ENCODE measurements around the gene KIRREL2.
"Not testable (repeated sequence)": the region's sequence is repeated elsewhere in the genome, so short reads cannot be mapped to it uniquely, and the experiment has no call there.

Gene KIRREL2

DNA sequence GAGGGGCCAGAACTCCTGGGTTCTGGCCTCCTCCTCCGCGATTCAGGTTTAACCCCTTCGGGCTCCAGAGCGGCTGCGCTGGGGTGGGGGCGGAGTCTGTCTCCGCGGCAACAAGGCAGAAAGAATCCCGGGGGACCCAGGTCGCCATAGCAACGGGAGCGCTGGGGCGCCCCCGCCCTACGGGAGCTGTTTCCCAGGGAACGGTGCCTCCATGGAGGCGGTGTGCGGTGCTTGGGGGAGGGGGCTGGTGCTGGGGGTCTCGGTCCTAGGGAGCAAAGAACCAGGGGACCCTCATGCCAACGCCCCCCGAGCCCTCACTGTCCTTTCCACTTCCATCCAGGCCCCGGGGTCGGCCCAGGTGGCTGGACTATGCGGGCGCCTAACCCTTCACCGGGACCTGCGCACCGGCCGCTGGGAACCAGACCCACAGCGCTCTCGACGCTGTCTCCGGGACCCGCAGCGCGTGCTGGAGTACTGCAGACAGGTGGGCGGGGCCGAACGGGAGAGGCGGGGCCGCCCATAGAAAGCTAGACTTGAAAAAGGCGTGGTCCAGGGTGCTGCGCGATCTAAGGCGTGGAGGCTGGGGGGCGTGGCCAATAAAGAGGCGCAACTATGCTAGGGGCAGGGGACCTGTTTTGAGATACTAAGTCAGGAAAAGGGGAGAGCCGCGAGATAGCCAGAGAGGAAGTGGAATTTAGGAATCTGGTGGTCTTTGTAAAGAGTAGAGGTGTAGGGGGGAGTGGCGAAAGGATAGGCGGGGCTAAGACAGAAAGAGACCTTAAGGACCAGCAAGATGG lies 12.8 kb downstream of the KIRREL2 start:
- peak; percentile 47 to 68 (median 65) for DNase-seq (ENCODE audit: low read depth in 3 of 3)

DNA sequence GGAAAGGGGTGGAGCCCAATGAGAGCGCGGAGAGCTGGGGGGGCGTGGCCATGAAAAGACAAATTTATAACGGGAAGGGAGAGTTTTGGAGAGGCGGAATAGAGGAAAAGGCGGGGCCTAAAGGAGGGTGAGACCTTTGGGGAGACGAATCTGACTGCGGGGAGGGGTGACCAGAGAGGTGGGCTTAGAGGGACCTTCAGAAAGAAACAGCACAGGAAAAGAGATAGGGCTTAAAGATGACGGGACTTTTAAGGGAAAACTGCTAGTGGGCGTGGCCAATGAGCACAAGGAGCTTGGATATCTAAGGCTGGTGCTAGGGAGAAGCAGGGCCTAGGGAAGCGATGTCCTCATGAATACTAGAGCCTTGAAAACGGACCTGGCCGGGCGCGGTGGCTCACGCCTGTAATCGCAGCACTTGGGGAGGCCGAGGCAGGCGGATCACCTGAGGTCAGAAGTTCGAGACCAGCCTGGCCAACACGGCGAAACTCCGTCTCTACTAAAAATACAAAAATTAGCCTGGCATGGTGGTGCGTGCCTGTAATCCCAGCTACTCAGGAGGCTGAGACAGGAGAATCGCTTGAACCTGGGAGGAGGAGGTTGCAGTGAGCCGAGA lies 13.5 kb downstream of the KIRREL2 start:
- not testable (repeated sequence) for DNase-seq (ENCODE audit: low read depth in 3 of 3)

DNA sequence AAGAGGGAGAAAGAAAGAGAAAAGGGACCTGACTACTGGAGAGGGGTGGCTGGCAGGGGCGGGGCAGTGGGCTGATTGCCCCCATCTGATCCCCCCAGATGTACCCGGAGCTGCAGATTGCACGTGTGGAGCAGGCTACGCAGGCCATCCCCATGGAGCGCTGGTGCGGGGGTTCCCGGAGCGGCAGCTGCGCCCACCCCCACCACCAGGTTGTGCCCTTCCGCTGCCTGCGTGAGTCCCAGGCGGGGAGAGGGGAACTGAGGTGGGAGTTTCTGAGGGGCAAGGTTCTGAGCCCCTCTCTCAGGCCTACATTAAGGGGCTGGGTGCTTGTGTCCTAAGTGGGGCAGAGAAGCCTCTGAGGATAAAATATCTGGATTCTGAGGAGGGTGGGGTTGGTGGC lies 14.1 kb downstream of the KIRREL2 start:
- no peak for DNase-seq (ENCODE audit: low read depth in 3 of 3)

DNA sequence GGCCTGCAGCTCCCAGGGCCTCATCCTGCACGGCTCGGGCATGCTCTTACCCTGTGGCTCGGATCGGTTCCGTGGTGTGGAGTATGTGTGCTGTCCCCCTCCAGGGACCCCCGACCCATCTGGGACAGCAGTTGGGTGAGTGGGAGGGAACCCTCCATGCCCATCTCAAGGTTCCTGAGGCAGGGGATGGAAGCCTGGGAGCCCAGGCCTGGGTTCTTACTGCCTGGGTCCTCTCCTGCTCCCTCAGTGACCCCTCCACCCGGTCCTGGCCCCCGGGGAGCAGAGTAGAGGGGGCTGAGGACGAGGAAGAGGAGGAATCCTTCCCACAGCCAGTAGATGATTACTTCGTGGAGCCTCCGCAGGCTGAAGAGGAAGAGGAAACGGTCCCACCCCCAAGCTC lies 14.9 kb downstream of the KIRREL2 start:
- DNase-seq (ENCODE audit: low read depth in 3 of 3), result no peak

DNA sequence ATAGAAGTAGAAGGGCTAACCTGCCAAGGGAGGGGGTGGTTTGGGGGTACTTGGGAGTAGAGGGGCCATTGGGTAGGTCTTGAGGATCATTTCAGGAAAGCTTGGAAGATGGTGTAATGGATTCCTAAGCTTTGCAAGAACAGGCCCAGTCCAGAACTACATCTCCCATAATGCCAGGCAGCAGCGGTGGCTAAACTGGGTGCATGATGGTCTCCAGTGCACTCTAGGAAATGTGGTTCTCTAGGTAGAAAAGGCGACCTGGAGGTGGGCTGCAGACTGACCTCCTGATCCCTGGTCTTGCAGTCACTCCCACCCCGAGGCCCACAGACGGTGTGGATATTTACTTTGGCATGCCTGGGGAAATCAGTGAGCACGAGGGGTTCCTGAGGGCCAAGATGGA lies 15.5 kb downstream of the KIRREL2 start:
- no peak for DNase-seq (ENCODE audit: low read depth in 3 of 3)

DNA sequence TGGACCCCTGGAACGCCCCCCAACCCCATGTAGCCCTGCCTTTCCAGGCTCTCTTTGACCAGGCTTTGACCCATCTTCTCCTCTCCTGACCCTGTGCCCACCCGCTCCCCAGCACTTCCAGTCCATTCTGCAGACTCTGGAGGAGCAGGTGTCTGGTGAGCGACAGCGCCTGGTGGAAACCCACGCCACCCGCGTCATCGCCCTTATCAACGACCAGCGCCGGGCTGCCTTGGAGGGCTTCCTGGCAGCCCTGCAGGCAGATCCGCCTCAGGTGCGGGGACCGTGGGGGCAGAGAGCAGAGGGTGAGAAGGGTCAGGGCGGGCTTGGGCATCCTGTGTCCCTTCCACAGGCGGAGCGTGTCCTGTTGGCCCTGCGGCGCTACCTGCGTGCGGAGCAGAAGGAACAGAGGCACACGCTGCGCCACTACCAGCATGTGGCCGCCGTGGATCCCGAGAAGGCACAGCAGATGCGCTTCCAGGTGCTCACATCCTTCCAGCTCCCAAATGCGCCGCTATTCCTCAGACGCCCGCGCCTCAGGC lies 17.8 kb downstream of the KIRREL2 start:
- DNase-seq (ENCODE audit: low read depth in 3 of 3), result no peak

DNA sequence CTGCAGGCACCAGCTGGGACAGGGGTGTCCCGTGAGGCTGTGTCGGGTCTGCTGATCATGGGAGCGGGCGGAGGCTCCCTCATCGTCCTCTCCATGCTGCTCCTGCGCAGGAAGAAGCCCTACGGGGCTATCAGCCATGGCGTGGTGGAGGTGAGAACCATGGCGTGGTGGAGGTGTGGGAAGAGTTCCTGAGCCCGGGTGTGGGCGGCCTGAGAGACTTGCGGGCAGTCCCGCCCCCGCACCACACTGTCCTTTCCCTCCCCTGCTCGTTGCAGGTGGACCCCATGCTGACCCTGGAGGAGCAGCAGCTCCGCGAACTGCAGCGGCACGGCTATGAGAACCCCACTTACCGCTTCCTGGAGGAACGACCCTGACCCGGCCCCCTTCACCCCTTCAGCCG lies 22.4 kb downstream of the KIRREL2 start:
- DNase-seq (ENCODE audit: low read depth in 3 of 3), result no peak

DNA sequence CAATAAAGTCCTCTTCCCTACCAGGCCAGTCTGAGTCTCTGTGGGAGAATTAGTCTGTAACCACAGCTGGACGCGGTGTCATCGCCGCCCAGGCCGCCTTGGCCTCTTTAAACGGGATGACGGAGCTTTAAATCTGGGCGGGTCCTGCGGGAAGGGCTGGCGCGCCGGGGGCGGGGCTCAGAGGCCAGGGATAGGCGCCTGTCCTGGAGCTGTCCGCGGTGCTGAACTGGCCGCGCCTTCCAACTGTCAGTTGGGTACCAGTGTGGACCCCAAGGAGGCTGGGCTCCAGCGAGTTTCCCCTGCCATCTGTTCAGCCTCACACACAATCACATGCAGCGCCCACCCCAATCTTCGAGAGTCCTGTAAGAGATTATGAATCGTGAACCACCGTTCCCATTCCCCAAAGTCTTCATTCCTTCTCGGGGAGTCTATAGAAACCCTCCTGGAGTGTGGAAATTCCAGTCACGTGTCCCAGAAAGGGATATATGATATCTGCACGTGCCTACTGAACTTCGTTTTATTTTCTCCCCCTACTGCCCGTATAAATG lies 23.1 kb downstream of the KIRREL2 start:
- peak in 1 of 3 experiments; percentile 53 for DNase-seq (ENCODE audit: low read depth in 3 of 3)

DNA sequence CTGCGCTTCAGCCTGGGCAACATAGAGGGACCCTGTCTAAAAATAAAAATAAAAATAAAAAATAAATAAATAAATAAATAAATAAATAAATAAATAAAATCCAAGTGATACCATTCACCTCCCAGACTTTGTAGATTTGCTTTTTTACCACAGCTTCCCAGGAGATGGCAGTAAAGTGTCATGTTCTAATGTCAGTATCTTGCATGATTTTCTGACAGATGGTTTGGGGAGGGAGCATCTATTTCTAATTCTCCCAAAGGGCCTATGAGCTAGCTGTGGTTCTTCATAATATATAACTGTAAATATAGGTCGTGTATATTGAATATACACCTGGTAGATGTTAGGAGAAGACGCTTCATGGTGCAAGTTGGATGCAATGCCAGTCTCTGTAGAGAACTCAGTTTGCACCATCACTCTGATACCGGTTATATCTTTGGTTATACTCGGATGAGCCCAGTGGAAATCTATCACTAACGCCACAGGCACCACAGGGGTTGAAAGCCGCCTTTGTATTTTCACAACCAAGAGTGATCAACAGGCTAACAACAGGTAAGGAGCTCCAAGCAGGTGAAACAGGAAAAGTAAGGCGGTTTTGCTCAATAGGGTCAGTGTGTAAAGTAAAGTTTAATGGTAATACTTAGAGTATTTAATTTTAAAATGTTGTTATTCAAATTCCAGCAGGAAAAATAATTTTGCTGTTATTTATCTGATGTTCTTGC lies 25.6 kb downstream of the KIRREL2 start:
- no peak for DNase-seq (ENCODE audit: low read depth in 3 of 3)

DNA sequence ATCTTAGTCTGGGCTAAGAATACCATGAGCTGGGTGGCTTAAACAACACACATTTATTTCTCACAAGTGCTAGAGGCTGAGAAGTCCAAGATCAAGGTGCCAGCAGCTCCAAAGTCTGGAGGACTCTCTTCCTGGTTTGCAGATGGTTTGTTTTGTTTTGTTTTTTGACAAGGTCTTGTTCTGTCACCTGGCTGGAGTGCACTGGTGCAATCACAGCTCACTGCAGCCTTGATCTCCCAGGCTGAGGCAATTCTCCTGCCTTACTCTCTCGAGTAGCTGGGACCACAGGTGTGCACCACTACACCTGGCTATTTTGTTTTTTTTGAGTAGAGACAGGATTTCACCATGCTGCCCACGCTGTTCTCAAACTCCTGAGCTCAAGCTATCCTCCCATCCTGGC lies 27.2 kb downstream of the KIRREL2 start:
- DNase-seq (ENCODE audit: low read depth in 3 of 3), result no peak

DNA sequence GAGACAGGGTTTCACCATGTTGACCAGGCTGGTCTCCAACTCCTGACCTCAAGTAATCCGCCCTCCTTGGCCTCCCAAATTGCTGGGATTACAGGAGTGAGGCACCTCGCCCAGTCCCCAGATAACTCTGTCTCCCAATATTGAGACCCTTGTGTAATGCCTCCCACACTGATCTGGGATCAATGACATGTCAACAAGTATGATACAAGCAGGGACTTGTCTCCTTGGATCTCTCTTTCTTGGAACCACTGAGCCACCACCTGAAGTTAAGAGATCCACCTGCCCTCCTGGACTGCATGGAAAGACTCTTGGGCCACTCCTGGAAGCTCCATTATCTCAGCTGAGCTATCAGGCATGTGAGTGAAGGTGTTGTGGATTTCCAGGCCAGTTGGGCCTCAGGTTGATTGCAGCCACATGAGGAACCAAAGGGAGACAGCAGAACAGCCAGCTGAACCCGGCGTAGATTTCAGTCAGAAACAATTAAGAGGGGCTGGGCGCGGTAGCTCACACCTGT lies 28.6 kb downstream of the KIRREL2 start:
- no peak for DNase-seq (ENCODE audit: low read depth in 3 of 3)

DNA sequence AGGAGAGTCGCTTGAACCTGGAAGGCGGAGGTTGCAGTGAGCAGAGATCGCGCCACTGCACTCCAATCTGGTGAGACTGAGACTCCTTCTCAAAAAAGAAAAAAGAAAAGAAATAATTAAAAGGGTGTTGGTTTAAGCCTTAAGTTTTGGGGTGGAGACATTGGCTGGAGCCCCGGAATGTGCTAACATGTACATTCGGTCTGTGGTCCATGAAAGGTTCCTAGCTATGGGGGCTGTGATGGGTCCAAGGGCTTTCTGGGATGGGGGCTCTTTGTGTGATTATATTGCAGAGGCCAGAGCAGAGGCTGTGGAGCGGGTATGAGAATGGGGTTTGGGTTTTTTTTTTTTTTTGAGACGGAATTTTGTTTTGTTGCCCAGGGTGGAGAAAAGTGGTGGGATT lies 29.2 kb downstream of the KIRREL2 start:
- no peak for DNase-seq (ENCODE audit: low read depth in 3 of 3)

DNA sequence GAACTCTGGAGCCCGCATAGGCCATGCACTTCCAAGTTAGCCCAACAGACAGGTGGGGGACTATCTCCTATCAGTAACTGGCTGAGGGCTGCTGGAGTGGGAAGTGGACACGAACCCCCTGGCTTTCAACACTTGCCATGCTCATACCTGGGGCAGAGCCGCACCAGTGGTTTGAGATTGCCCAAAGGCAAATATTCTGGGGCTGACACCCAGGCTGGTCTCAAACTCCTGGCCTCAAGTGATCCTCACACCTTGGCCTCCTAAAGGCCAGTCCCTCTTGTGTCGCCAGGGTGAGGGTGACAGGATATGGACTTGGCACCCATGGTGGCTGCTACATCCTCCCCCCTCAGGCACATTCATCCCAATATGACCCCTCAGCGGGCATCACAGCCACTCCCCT lies 30.5 kb downstream of the KIRREL2 start:
- DNase-seq (ENCODE audit: low read depth in 3 of 3), result no peak

DNA sequence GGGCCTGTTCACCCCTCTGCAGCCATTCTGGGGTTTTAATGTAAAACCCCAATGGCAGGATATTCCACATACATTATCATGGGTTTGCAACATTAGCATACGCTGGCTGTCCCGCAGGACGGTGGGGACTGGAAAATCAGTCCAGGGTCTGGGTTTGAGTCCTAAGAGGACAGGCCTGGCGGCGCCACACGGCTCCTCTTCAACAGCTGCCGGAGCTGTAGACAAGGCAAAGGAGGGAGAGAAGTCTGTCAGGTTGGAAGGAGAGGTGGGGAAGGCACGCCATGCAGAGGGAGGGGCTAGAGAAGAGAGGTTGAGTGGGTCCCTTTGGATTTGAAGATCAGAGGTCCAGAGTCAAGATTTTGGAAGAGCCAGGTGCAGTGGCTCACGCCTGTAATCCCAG lies 31.7 kb downstream of the KIRREL2 start:
- DNase-seq (ENCODE audit: low read depth in 3 of 3), result no peak

DNA sequence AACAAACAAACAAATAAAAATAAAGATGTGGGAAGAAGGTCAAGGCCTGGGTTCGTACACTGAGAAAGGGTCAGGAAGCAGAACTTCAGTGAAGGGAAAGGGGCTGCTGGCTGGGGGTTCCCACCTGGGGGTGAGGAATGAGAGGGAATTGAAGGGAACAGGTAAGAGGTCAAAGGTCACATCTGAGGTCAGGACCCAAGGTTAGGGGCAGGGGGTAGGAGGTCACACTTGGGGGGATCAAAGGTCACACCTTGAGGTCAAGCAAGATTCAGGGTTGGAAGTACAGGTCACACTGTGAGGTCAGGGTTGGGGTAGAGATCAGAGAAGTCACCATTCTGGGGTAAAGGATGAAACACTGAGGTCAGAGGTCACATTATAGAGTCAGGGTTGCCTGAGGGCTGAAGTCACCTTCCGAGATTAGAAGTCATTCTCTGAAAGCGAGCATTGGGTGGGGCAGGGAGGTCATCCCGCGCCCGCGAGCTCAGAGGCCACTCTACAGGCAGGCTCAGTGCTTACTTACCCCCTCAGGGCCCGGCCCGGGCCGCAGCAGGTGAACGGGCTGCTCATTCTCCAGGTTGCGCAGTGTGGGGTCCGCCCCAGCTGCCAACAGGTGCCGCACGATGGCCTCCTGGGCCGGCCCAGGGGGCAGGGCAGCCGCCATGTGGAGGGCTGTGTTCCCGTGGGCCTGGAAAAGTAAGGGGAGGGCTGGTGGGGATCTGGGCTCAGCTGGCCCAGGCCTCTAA lies 32.8 kb downstream of the KIRREL2 start:
- no peak for DNase-seq (ENCODE audit: low read depth in 3 of 3)

DNA sequence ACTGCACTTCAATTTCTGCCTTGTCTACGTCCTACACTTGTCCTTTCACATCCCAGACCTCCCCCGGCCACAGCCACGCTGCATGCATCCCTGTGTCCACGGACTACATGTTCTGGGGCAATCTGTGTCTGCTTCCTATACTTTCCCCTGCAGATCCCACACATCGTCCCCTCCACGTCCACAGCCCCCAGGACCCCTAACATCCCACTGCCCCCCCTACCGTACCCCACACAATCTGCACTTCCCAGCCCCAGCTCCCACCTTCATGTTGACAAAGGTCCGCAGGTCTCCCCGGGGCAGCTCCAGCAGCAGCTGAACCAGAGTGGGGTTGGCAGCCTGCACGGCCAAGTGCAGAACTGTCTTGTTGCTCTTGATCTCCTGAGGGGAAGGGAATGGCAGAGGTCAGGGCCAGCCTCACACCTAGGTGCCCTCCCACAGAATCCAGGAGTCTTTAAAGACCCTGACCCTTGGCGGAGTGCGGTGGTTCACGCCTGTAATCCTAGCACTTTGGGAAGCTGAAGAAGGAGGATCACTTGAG lies 33.5 kb downstream of the KIRREL2 start:
- DNase-seq (ENCODE audit: low read depth in 3 of 3), result no peak

DNA sequence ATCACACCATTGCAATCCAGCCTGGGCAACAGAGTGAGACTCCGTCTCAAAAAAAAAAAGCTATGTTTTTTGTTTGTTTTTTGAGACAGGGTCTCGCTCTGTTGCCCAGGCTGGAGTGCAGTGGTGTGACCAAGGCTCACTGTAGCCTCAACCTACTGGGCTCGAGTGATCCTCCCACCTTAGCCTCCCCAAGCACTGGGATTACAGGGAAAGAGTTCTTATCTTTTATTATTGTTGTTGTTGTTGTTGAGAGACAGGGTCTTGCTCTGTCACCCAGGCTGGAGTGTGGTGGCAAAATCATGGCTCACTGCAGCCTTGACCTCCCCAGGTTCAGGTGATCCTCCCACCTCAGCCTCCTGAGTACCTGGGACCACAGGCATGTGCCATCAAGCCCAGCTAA lies 35.1 kb downstream of the KIRREL2 start:
- DNase-seq (ENCODE audit: low read depth in 3 of 3), result not testable (repeated sequence)

DNA sequence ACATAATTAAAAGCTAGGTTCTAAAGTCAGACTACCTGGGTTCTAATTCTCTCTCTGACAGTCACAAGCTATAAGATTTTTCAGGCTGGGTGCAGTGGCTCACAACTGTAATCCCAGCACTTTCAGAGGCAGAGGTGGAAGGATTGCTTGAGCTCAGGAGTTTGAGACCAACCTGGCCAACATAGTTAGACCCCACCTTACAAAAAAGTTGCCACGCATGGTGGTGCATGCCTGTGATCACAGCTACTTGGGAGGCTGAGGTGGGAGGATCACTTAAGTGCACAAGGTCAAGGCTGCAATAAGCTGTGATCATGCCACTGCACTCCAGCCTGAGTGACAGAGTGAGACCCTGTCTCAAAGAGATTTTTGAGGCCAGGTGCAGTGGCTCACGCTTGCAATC lies 37.6 kb downstream of the KIRREL2 start:
- no peak for DNase-seq (ENCODE audit: low read depth in 3 of 3)

DNA sequence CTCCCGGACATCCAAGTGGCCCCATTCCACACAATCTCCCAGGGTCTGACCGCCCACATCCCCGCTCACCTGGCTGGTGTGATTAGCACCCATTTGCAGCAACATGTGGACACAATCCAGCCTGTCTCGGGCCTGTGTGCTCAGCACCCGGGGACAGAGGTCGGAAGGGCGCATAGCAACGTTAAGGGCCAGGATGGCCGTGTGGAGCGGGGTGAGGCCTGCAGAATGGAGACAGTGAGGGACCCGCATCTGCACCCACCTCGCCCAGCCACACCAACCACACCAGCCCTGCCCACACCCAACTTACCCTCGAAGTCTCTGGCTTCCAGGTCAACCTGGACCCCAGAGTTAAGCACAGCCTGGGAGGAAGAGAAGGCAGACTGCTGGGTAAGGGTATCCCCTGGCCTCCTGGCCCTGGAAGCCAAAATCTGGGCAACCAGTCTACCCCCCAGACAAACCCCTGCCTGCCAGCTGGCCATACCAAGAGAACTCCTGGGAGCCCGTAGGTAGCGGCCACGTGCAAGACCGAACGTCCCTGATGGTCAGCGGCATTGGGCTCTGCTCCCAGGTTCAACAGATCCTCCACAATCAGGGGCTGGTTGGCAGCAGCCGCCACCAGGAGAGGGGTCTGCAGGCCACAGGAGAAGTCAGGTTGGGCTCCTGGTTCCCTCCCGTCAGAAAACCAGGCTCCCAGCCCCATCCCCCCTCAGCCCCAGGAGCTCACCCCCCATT lies 39.4 kb downstream of the KIRREL2 start:
- no peak for DNase-seq (ENCODE audit: low read depth in 3 of 3)

DNA sequence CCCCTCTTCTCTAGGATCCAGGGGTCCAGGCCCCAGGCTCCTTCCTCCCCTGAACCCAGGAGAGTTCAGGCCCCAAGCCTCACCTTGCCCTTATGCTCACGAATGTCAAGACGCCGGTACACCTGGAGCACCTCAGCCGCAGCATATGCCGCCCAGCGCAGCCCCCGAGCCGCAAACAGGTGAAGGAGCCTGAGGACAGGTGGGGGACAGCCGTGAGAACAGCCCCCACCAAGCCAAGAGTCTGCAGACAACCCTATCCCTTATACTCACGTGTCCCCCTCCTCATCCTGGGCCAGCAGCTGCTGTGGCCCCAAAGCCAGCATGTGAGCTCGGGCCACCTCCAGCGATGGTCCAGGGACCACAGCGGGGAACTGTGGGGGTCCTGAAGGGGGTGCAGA lies 39.9 kb downstream of the KIRREL2 start:
- no peak for DNase-seq (ENCODE audit: low read depth in 3 of 3)
